GM19043 (cell line): Measurements from ENCODE around the gene TMTC1.
A peak's percentile ranks its signal among the peaks of the same experiment; 100 is the strongest.

Source experiments
- ATAC-seq: cut with Tn5 transposase; IDR thresholded peaks from one replicate; pipeline ENCODE4 v1.9.1; 2021; ENCODE audit warnings: low read depth; ENCODE audit not compliant: unreplicated experiment

Gene TMTC1

DNA sequence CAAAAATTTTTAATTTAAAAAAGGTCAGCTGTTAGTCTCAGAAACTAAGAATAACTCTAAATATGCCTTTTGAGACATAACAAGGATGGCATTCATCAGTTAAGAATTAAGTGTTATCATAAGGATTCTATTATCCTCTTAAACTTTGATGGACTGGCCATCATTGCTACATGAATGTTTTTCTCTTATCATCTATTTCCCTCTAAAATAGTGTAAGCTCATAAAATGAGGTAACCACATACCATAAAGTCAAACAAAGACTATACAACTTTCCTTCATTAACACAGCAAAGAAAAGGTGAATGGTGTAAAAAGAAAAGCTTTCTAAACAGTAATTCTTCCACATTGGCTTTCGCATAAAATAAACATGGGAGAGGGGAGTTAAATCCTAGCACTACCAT, 41.1 kb downstream of the TMTC1 start:
- no peak for ATAC-seq

DNA sequence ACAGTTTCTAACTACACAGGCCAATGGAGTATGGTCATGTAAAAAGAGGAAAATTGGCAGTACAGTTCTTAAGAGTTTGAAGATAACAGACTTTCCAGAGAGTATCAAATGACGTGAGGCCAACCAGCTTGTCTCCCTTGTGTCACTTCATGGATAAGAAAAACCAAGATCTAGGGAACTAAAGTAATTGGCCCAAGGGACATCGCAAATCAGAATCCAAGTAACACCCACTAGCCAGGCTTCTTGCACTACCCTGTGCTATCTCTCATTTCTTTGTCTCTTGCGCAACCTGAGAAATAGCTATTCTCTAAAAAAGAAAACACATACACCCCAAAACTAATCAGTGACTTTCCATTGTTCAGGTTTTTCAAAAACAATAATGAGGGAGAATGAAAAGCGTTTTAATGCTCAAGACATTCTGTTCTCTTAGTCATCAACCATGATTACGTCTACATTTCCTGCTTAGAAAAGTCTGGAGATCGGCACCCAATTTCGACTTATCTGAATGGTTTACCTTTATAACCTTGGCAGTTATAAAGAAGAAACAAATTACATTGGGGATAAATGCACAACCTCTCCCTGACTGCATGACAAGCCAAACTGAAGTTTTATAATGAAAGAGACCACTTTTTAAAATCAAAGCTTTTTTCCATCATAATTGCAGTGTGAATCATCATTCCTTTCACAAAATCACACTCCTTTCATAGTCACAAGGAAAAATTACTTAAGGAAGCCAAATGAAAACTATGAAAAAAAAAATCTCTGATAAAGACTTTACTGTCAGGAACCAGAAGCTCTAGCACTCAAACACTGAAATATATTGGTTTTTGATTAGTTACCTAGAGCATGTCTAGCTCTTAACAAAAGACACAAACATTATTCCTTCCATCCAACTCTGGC, 42.1 kb downstream of the TMTC1 start:
- ATAC-seq, result no peak

DNA sequence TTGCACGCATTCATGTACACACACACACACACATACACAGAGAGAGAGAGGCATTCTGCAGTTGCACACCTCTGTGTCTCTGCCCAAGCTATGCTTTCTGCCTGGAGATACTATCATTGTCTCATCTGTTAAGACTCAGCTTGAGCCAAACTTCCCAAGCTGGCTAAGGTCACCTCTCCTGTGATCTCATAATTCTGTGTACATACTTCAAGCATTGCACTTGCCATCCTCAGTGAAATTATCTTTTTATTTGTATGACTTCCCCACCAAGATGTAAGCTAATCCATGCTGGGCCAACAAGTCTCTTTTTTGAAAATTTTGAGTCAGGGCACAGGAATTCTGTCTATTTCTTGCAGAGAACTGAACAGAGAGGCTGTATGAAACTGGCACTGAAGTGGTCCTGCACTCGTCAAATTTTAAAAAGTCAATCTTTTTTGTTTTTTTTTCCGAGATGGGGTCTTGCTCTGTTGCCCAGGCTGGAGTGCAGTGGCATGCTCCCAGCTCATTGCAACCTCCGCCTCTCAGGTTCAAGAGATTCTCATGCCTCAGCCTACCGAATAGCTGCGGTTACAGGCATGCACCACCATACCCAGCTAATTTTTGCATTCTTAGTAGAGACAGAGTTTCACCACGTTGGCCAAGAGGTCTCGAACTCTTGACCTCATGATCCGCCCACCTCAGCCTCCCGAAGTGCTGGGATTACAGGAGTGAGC, 44.3 kb downstream of the TMTC1 start:
- ATAC-seq, result no peak

DNA sequence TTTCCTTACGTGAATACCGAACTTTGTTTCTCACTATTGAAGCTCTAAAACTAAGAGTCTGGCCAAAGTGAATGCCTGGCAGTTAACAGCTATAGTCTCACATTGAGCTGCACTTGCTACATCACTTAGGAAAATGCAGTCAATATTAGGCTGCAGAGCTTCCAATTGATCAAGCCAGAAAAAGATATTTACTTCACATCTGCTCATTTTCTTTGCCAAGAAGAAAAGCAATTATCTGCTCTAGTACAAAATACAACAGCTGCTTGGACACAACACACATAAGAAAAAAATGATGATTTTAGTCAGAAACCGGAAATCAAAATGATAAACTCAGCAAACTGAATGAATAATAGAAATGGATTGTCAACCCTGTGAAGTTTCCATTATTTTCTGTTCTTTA, 45.4 kb downstream of the TMTC1 start:
- no peak for ATAC-seq

DNA sequence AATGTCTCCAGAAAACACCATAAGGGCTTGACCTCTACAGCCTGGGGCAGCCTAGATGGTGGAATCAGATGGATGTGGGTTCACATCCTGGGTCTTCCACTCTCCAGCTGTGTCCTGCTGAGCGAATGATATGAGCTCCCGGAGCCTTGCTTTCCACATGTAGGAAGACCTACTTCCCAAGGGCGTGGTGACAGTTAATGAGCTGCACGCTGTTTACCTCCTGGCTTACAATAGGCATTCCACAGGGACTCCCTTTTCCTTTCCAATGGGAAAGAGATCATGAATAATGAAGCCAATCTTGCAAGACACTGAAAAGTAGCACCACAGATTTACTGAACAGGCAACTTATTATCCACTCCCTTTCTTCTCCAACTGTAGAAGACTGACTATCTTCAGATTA, 46.1 kb downstream of the TMTC1 start:
- ATAC-seq, result no peak

DNA sequence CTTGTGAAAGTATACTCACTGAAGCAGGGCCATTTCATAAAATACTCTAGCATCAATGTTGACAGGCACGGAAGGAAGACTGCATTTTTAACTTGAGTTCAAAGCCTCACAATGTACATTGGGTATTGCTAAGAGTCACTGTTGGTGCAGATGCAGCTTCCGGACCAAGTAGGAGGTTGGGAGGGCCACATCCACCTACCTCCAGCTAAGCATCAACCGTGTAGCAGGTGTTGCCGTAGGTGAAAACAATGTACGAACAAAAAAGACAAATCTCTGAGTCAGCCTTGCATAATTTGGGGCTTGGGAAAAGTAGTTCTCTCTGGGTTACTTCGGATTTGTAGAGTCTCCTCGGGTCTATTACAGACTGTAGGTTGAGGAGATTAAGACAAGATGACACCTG, 48.1 kb downstream of the TMTC1 start:
- no peak for ATAC-seq

DNA sequence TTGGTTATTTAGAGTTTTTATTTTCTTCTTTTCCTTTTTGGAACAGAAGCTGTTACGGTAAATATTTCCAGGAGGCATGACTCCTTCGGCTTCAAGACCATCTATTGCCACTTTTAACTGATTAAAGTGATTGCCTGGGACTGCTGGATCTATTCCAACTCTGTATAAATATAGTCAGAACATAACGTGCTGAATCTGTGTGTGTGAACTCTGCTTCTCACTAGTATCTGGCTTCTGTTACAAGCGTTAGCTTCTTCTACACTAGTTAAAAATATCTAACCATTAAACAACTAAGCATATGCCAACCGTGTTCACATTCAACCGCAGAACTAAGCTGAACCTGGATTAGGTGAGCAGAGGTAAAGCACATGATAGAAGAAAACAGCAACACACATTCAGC, 49.0 kb downstream of the TMTC1 start:
- ATAC-seq, result no peak

DNA sequence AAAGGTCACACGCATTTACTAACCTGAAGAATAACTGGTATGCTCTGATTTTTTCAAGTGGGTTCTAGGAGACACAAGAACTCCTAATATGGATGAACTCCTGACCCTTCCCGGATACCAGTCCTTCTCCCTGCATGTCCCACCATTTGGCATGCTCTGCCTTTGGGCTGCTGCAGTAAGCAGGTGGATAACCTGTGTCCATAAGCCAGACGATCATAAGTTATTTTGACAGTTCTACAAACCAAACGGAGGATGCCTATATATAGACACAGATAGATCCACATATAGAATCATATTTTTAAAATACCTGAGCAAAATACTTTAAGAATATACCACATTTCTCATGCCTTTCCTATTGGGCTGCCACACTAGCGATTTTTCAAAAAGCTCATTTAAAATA, 49.4 kb downstream of the TMTC1 start:
- ATAC-seq, result no peak

DNA sequence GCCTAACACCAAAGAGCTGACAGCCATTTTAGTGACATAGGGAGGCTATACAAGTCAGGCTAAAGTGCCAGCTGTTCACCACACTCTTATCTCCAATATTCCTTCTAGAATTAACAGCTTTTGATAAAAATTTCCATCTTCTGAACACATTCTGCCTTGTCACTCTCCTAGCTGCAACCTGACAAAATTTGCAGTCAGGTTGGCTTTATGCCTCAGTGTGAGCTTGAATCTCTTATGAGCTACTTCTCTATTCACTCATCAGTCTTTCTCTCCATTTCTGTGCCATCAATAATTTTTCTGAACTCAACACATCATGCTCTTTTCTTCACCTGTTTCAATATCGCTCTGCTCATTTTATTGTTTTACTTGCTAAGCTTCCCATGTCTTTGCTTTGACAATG, 50.2 kb downstream of the TMTC1 start:
- ATAC-seq, result no peak

DNA sequence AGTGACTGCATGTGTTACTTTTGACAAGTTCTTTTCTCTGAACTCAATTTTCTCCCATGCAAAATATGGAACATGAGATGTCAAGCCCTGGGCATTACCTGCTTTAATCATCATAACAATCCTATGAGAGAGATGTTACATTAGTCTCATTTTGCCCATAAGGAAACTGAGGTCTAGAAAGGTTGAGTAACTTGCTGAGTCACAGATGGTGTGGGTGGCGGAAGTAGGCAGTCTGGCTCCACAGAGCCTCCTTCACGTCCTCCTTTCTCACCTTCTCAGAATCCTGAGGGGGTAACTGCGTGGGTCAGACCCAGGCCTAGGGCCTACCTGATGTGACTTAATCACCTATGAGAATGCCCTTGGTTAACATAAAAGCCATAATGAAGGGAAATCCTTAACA, 50.7 kb downstream of the TMTC1 start:
- no peak for ATAC-seq

DNA sequence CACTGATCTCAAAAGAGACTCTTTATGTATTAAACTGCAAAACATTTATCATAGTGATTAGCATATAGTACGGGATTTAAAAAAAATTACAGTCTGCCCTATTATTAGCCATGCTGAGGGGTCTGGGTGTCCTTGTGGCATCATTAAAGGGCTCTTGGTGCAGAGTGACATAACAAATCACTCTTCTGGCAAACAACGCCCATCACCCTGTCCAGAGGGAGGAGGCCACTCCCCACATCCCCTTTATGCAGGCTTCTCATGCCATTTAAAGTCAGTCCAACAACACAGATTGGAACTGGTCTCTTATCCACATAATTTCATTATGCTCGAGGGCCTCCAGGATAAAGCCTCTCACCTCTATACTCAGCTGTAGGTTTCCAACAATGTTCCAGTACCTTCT, 51.1 kb downstream of the TMTC1 start:
- no peak for ATAC-seq

DNA sequence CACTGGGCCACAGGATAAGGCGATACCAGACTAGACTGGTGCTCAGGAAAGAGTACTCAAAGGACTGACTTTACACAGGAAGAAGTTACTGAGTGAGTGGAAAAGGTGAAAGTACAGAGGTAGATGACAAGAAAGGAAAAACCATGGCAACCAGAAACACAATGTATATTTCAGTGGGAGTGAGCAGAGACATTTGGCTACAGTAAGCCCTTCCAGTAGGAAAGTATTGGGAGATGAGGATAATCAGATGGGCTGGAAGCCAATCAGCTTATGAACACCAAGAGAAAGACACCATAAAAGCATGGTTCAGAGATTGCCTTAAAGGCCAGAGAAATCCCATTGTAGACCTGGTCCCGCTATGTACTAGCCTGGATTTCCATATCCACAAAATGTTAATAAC, 51.6 kb downstream of the TMTC1 start:
- no peak for ATAC-seq

DNA sequence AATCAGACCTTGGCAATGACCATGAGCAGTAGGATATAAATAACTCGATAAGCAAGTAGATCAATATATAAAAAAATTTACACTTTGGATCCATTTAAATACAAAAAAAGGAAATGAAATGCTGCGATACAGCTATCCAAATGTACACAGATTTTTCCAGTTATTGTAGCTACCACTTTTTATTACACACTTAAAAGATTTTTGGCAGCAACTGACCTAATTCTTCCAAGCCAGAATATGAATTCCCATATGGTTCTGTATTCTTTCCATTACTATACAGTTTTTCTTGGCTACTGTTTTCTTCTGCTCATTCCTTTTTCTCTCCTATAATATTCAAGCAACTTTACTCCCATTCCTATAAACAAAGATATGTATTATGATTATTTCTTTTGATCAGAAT, 52.2 kb downstream of the TMTC1 start:
- ATAC-seq, result no peak

DNA sequence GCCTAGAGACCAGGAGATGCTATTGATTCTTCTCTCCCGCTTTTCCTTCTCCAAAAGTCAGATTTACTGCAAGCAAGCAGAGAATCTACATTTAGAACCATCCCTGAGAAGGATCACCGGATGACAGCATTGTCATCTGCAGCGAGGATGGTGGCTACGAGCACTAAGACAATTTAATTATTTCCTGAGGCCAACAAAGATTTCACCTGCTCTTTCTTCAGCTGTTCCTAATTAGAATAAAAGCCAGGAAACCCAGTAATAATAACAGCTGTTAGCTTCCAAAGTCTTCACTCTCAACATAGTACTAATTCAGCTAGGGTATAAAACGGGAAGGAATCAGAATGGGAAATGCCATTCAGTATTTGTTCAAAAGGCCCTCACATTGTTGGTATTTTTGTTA, 53.3 kb downstream of the TMTC1 start:
- no peak for ATAC-seq

DNA sequence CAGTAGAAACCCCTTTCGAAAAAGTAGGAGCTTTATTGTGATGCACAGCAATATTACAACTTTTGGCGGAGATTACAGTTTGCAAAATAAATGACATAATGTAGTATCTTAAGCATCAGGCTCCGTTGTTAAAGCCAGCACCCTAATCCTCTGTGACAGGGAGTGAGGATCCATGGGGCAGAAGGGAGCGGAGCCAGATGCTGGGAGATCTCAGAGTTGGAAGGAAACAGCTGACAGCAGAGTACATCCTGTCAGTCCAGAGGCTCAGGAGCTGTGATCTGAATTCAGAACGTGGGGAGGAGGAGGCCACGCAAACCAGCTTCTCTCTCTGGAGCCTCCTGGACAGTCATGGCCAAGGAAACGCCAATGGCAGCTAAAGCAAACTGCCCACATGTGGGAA, 55.7 kb downstream of the TMTC1 start:
- no peak for ATAC-seq

DNA sequence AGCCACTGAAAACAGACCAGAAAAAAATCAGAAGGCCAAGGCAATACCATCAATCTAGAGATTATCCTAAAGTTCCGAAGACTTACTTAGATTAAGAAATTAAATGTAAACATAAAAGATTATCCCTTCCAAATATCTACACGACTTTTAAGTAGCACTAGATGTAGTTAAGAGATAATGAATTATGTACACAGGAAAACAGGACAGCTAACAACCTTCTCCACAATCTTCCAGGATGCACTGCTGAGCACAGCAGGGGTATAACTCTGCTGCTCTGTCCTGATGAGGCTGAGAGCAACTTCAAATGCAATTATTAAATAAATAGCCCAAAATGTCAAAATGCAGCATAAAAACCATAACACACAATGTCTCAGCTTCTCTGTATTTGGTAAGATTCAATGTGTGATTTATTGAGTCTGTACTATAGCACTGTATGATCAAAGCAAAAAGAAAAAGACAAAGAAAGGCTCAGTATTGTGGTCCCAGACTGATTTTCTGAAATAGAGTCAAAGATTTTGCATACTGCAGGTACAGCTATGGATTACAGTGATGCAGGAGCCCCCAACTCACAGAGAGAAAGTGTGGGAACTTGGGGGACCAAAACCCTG, 56.9 kb downstream of the TMTC1 start:
- no peak for ATAC-seq

DNA sequence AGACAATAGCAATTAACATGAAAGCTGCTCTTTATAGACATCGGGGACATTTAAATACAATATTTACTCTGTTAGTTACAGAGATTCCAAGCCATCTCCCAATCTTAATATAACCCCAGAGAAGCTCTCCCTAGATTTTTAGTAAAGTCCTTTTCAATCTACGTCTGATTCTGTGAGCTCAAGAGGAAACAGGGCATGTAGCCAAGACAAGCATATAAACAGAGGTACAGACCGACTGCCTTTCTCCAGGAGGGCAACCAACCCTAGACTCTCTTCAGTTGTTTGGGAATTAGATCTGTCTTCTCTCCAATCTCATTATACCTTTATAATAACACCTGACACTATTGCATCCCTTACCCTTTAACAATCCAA, 57.4 kb downstream of the TMTC1 start:
- no peak for ATAC-seq

DNA sequence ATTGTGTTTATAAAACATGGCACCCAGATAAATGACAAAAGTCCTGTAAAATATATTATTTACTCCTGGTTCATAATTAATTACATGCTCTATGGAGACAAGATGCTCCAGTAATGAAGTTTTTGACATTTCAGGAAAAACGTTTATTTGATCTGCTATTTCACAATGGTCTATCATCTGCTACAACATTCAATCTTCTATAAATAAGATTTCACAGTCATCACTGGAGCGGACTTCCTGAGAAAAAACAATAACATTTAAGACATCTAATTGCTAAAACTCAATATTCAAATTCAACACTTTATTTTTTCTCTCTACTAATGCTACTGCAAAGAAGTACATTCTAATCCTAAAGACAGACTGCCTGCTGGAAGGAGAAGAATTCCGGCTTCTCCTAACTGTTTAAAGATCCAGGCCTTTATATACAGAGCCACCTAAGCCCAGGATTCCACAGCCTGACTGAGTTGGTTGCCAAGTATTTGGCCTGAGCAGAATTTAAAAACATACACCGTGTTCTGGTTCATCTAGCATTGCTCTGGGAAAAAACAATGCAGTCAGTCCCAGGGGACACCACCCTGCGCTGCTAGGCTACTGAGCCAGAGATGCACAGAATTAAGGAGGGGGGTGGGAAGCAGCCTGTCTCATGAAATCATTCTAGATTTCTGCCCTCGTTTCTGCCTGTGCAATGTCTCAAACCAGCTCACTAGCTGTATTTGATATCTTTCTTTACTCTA, 58.0 kb downstream of the TMTC1 start:
- peak; percentile 66 for ATAC-seq

DNA sequence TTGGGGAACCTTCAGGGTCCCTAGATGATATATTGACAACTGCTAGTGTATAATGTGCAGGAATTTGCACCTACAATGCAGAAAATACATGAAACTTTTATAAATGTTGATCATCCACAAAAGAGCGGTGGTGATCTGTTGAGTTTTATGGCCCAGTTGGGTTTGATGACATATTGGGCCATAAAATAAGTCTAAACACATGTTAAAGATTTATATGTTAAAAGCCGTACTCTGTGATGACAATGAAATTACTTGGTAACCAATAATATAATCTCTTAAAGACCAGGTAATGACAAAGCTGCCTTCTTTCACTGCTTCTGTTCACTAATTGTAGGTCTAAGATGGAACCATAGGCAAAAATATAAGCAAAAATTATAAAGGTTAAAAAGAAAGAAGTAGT, 61.6 kb downstream of the TMTC1 start:
- no peak for ATAC-seq

DNA sequence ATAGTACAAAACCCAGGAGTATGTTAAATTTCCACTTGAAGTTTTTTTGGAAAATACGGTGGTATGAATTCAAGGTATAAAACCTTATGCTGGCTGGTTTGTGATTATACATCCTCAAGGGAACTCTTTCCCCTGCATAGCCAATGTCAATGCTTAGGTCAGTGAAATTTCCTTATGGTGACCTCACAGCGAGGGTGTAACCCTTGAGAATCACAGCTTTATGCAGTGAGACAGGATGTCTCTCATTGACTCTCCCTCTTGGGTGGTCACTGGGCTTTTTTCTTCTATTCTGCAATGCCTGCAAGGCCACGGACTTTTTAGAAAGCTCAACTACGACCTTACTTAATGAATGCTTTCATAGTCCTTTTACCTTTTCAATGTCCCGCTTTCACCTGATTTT, 64.4 kb downstream of the TMTC1 start:
- no peak for ATAC-seq

DNA sequence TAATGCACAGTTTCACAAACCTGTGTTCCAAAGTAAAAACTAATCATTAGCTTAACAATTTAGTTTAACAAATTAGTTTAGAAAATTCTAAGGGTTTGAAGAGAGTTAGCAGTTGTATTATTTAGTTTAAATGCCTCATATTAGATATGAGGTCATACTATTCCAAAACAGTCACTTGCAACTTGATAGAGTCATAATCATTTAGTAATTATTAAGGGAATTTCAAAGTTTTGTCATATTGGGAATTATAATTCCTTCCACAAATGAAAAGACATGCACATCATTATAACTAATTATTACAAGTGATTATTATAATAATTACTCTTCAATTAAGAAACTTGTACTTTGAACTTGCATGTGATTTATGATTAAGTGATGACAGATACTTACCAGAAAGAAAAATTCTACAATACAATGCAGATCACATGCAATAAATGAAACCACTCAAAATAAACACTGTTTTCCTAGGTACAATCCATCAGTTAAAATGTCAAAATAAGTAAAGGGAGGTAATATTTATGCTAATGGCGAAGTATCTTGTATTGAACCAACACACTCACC, 66.1 kb downstream of the TMTC1 start:
- ATAC-seq, result no peak
